GM23338 (cell line): ENCODE results near the gene PLEKHA7. TPM values are rescaled to one million over a fixed set of nuclear protein-coding genes. Genes with fewer than 3 reads are reported as not detected.
A peak's percentile ranks its signal among the peaks of the same experiment; 100 is the strongest.

Experiments used
- ATAC-seq: fragments of 200-7000 bp; cut with Tn5 transposase; 3 replicates; pipeline ENCODE4 v1.9.1; 2020
- DNase-seq: peaks from one replicate; pipeline ENCODE4 v3.0.0-alpha.2; 2015; ENCODE audit warnings: low spot score
- H2AFZ ChIP-seq: fragments of 200-600 bp; sonication (generic); 2 replicates; pipeline ENCODE4 v1.8.0; 2016; ENCODE audit warnings: antibody characterized with exemption, mild to moderate bottlenecking, moderate library complexity
- H3F3A ChIP-seq: fragments of 200-600 bp; sonication (generic); replicated peaks from 2 replicates; pipeline ENCODE4 v1.8.0; 2017; ENCODE audit warnings: antibody characterized with exemption, mixed run types, low read depth
- H3K27ac ChIP-seq: fragments of 200-600 bp; sonication (generic); 2 replicates; pipeline ENCODE4 v1.6.1; 2016; ENCODE audit warnings: low read depth
- H3K27me3 ChIP-seq: fragments of 200-600 bp; sonication (generic); 2 replicates; pipeline ENCODE4 v1.8.0; 2016; ENCODE audit warnings: mild to moderate bottlenecking, mixed run types, moderate library complexity; ENCODE audit not compliant: insufficient read depth
- H3K36me3 ChIP-seq: fragments of 200-600 bp; sonication (generic); 2 replicates; pipeline ENCODE4 v1.8.0; 2016; ENCODE audit warnings: mild to moderate bottlenecking; ENCODE audit not compliant: insufficient read depth
- H3K4me1 ChIP-seq: fragments of 200-600 bp; sonication (generic); 2 replicates; pipeline ENCODE4 v1.8.0; 2016; ENCODE audit warnings: mild to moderate bottlenecking, moderate library complexity; ENCODE audit not compliant: insufficient read depth
- H3K4me2 ChIP-seq: fragments of 200-600 bp; sonication (generic); 2 replicates; pipeline ENCODE4 v1.7.1; 2017; ENCODE audit warnings: mixed run types
- H3K4me3 ChIP-seq: fragments of 200-600 bp; sonication (generic); 2 replicates; pipeline ENCODE4 v1.6.1; 2016; ENCODE audit warnings: mixed run types
- H3K79me2 ChIP-seq: fragments of 200-600 bp; sonication (generic); replicated peaks from 2 replicates; pipeline ENCODE4 v1.8.0; 2017; ENCODE audit warnings: mild to moderate bottlenecking; ENCODE audit not compliant: insufficient read depth
- H3K9me2 ChIP-seq: fragments of 200-600 bp; sonication (generic); 2 replicates; pipeline ENCODE4 v1.8.0; 2017; ENCODE audit not compliant: insufficient read depth
- H4K20me1 ChIP-seq: fragments of 200-600 bp; sonication (generic); replicated peaks from 2 replicates; pipeline ENCODE4 v1.8.0; 2017; ENCODE audit warnings: mild to moderate bottlenecking; ENCODE audit not compliant: insufficient read depth
- H3K27ac Mint-ChIP-seq: 2 replicates; pipeline ENCODE4 v1.8.0; 2020; ENCODE audit warnings: inconsistent platforms, mild to moderate bottlenecking, moderate library complexity, mixed read lengths
- H3K27me3 Mint-ChIP-seq: 3 replicates; pipeline ENCODE4 v1.8.0; 2022; ENCODE audit warnings: low read depth, mild to moderate bottlenecking, moderate library complexity, mixed read lengths, inconsistent platforms; ENCODE audit not compliant: insufficient read depth, poor library complexity
- H3K36me3 Mint-ChIP-seq: 3 replicates; pipeline ENCODE4 v1.8.0; 2021; ENCODE audit warnings: low read depth, mild to moderate bottlenecking, inconsistent platforms, moderate library complexity, mixed read lengths
- H3K4me1 Mint-ChIP-seq: 3 replicates; pipeline ENCODE4 v1.8.0; 2020; ENCODE audit warnings: mild to moderate bottlenecking, inconsistent platforms, mixed read lengths
- H3K4me3 Mint-ChIP-seq: 3 replicates; pipeline ENCODE4 v1.8.0; 2021; ENCODE audit warnings: moderate library complexity, mild to moderate bottlenecking, inconsistent platforms, mixed read lengths
- H3K9me3 Mint-ChIP-seq: 3 replicates; pipeline ENCODE4 v1.8.0; 2020; ENCODE audit warnings: moderate library complexity, mild to moderate bottlenecking, inconsistent platforms, mixed read lengths
- CREB1 ChIP-seq: fragments of 250-450 bp; sonication (Bioruptor Pico); IDR thresholded peaks from 2 replicates; pipeline ENCODE4 v1.5.0; 2020; ENCODE audit warnings: low read depth, mild to moderate bottlenecking, moderate library complexity
- CTCF ChIP-seq, 2 experiments: fragments of 200-600 bp in 1 of 2; sonication (generic) in 1 of 2; conservative IDR thresholded peaks; 2 replicates each; pipeline versions ENCODE4 v1.5.1 to v1.6.1; 2016 to 2017; ENCODE audit warnings: antibody characterized with exemption in 2 of 2, low read depth in 2 of 2, mild to moderate bottlenecking in 2 of 2, moderate library complexity in 1 of 2
- ETS1 ChIP-seq: IDR thresholded peaks from 2 replicates; pipeline ENCODE4 v1.6.1; 2016; ENCODE audit warnings: antibody characterized with exemption
- EZH2 ChIP-seq: fragments of 200-600 bp; sonication (generic); IDR thresholded peaks from one replicate; pipeline ENCODE4 v1.8.0; 2017; ENCODE audit warnings: antibody characterized with exemption, mild to moderate bottlenecking, low read depth; ENCODE audit not compliant: unreplicated experiment
- EZH2phosphoT487 ChIP-seq: fragments of 200-600 bp; sonication (generic); IDR thresholded peaks from one replicate; pipeline ENCODE4 v1.8.1; 2018; ENCODE audit warnings: antibody characterized with exemption; ENCODE audit not compliant: unreplicated experiment
- JUNB ChIP-seq: IDR thresholded peaks from one replicate; pipeline ENCODE4 v1.6.1; 2016; ENCODE audit warnings: antibody characterized with exemption; ENCODE audit not compliant: unreplicated experiment
- NANOG ChIP-seq: IDR thresholded peaks from 2 replicates; pipeline ENCODE4 v1.6.1; 2016; ENCODE audit warnings: antibody characterized with exemption, borderline replicate concordance
- POLR2AphosphoS5 ChIP-seq: IDR thresholded peaks from 2 replicates; pipeline ENCODE4 v1.6.1; 2016; ENCODE audit warnings: antibody characterized with exemption, low read depth
- REST ChIP-seq: IDR thresholded peaks from one replicate; pipeline ENCODE4 v1.6.1; 2018; ENCODE audit warnings: antibody characterized with exemption; ENCODE audit not compliant: unreplicated experiment
- STAT1 ChIP-seq: IDR thresholded peaks from one replicate; pipeline ENCODE4 v1.6.1; 2016; ENCODE audit warnings: antibody characterized with exemption; ENCODE audit not compliant: unreplicated experiment
- ZNF114 ChIP-seq: fragments of 250-450 bp; sonication (Bioruptor Pico); IDR thresholded peaks from 2 replicates; pipeline ENCODE4 v1.5.0; 2020; ENCODE audit warnings: mild to moderate bottlenecking, moderate library complexity
- ZNF331 ChIP-seq: fragments of 250-450 bp; sonication (Bioruptor Pico); IDR thresholded peaks from 2 replicates; pipeline ENCODE4 v1.5.0; 2020; ENCODE audit warnings: low read depth, mild to moderate bottlenecking, moderate library complexity
- ZNF462 ChIP-seq: fragments of 250-450 bp; sonication (Bioruptor Pico); IDR thresholded peaks from 2 replicates; pipeline ENCODE4 v1.5.0; 2020; ENCODE audit warnings: mild to moderate bottlenecking, moderate library complexity
- polyA plus RNA-seq: library from polyadenylated mRNA; unstranded; fragments of >200 nt; fragmentation: Nextera tagmentation; extraction: Ambion mirVana; gene quantifications from 2 replicates; pipeline ENCODE4 v1.2.1, GENCODE V29; 2016
- total RNA-seq: library from RNA; depleted of rRNA; stranded (reverse); fragments of >200 nt; shearing (Covaris generic); gene quantifications from 2 replicates; pipeline ENCODE4 v1.2.3, GENCODE V29; 2014

The PLEKHA7 gene
- total and polyA plus RNA-seq, 2 experiments from 2014 or later, result 9.7 to 15.8 TPM

GRCh38 chr11:16977136-16977993, 36.8 kb downstream of the PLEKHA7 start:
- H3K4me1 Mint-ChIP-seq, result peaks cover 65% of the 10 kb centered on the region
- Histone ChIP-seq H3K79me2 (peaks cover 27% of the 10 kb centered on the region), H3K4me1 (peaks cover 16% of the 10 kb centered on the region; the same call in 1 of the 2 replicates), H3F3A (no peaks in the 10 kb centered on the region), H3K4me3 (no peak overlapping the region), H3K9me2 (0 out of 2 replicates have a peak, but pooled peaks cover 5% of the 10 kb centered on the region), H2AFZ (no peak overlapping the region), H3K27me3 (no peaks in the 10 kb centered on the region), H3K36me3 (no peaks in the 10 kb centered on the region), H3K27ac (no peak overlapping the region), H3K4me2 (no peak overlapping the region), H4K20me1 (peaks cover 7% of the 10 kb centered on the region; the same call in 1 of the 2 replicates)
- no peaks in the 10 kb centered on the region for H3K9me3 Mint-ChIP-seq
- no peak for DNase-seq
- TF ChIP-seq NANOG, result no peak
- no peak for TF ChIP-seq EZH2phosphoT487
- TF ChIP-seq CREB1, result no peak
- TF ChIP-seq EZH2, result no peak
- no peak for TF ChIP-seq REST
- TF ChIP-seq STAT1, result no peak
- no peak for TF ChIP-seq ETS1
- no peak for TF ChIP-seq ZNF331 (CRISPR knock-in tag)
- no peak for TF ChIP-seq JUNB
- no peak for TF ChIP-seq POLR2AphosphoS5
- no peak for TF ChIP-seq ZNF114
- no peak for TF ChIP-seq ZNF462
- no peak for TF ChIP-seq CTCF (conservative IDR thresholded peaks at IDR 0.05; ENCODE audit: low read depth in 2 of 2)
- peak overlapping the region; percentile 56 for H3K27ac Mint-ChIP-seq
- no peaks in the 10 kb centered on the region; the same call in 2 of the 3 replicates for H3K36me3 Mint-ChIP-seq
- H3K27me3 Mint-ChIP-seq, result peaks cover 7% of the 10 kb centered on the region
- no peak overlapping the region for H3K4me3 Mint-ChIP-seq
- no peak; the same call in 2 of the 3 replicates for ATAC-seq
